ENCODE results near the gene DAPK2.
"Not testable (repeated sequence)": the region's sequence is repeated elsewhere in the genome, so short reads cannot be mapped to it uniquely, and the experiment has no call there.

Gene DAPK2

DNA sequence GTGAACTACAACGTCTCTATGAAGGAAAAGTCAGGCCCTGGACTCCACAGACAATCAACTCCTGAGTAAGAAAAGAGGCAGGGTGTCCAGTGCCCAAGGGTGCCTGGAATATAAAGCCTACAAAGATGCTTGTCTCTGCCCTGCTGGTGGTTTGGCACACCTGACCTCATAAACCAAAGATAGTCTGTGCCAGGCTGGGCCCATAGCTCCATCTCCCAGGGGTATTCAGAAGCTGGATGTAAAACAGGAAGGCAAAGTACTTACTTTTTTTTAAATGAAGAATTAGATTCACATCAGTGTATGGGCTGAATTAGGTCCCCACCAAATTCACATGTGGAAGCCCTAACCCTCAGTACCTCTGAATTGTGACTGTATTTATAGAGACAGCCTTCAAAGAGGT is 146.0 kb downstream of the DAPK2 start:
- peaks cover 0 to 6% of the 10 kb centered on the region in 2 donors for H3K4me1 ChIP-seq (ENCODE audit: control insufficient read depth in 2 of 2, insufficient read depth in 2 of 2, low read length in 2 of 2)
- no peaks in the 10 kb centered on the region for H3K27me3 ChIP-seq (ENCODE audit: control insufficient read depth in 2 of 2, insufficient read depth in 2 of 2, low read length in 2 of 2)
- H3K9me3 ChIP-seq (ENCODE audit: control insufficient read depth in 2 of 2, low read length in 2 of 2) = no peaks in the 10 kb centered on the region
- H3K27ac ChIP-seq (ENCODE audit: low read depth in 2 of 2, low read length in 2 of 2) = no peak overlapping the region
- H3K36me3 ChIP-seq (ENCODE audit: control insufficient read depth in 2 of 2, insufficient read depth in 2 of 2, low read length in 2 of 2) = no peaks in the 10 kb centered on the region
- H3K4me3 ChIP-seq (ENCODE audit: low read length in 2 of 2) = no peak overlapping the region
- H3K9ac ChIP-seq (ENCODE audit: low read depth in 1 of 2, low read length in 2 of 2) = no peak overlapping the region

DNA sequence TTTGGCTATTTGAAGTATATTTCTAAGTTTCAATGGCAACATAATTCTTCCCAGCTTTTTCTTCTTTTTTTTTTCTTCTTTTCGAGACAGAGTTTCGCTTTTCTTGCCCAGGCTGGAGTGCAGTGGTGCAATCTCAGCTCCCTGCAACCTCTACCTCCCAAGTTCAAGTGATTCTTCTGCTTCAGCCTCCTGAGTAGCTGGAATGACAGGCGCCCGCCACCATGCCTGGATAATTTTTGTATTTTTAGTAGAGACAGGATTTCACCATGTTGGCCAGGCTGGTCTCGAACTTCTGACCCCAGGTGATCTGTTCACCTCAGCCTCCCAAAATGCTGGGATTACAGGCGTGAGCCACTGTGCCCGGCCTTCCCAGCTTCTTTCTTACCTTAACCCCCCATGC is 146.7 kb downstream of the DAPK2 start:
- not testable (repeated sequence) for H3K4me1 ChIP-seq (ENCODE audit: control insufficient read depth in 2 of 2, insufficient read depth in 2 of 2, low read length in 2 of 2); H3K4me3 ChIP-seq (ENCODE audit: low read length in 2 of 2); H3K27ac ChIP-seq (ENCODE audit: low read depth in 2 of 2, low read length in 2 of 2); H3K36me3 ChIP-seq (ENCODE audit: control insufficient read depth in 2 of 2, insufficient read depth in 2 of 2, low read length in 2 of 2); H3K9ac ChIP-seq (ENCODE audit: low read depth in 1 of 2, low read length in 2 of 2); H3K27me3 ChIP-seq (ENCODE audit: control insufficient read depth in 2 of 2, insufficient read depth in 2 of 2, low read length in 2 of 2); H3K9me3 ChIP-seq (ENCODE audit: control insufficient read depth in 2 of 2, low read length in 2 of 2)

DNA sequence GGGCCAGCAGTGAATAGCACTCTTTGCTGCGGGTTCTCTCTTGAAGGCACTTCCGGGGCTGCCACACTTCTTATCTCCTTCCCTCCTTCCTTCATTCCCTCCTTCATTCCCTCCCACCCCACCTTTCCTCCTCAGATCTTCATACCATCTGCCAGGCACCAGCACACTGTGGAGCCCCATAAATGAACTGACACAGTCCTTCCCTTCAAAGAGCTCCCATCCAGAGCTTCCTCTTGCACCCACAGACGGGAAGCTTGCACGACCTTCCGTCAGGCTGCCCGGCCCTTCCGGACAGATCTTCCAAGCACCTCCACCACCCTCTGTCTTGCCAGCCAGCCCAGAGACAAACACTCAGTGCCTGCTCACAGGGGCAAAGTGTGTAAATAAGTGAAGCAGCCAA is 147.1 kb downstream of the DAPK2 start:
- no peaks in the 10 kb centered on the region for H3K36me3 ChIP-seq (ENCODE audit: control insufficient read depth in 2 of 2, insufficient read depth in 2 of 2, low read length in 2 of 2)
- H3K4me3 ChIP-seq (ENCODE audit: low read length in 2 of 2) = no peak overlapping the region
- no peak overlapping the region for H3K9ac ChIP-seq (ENCODE audit: low read depth in 1 of 2, low read length in 2 of 2)
- H3K27me3 ChIP-seq (ENCODE audit: control insufficient read depth in 2 of 2, insufficient read depth in 2 of 2, low read length in 2 of 2) = no peaks in the 10 kb centered on the region
- no peak overlapping the region for H3K27ac ChIP-seq (ENCODE audit: low read depth in 2 of 2, low read length in 2 of 2)
- H3K4me1 ChIP-seq (ENCODE audit: control insufficient read depth in 2 of 2, insufficient read depth in 2 of 2, low read length in 2 of 2) = peaks cover 3 to 6% of the 10 kb centered on the region in 2 donors
- no peaks in the 10 kb centered on the region for H3K9me3 ChIP-seq (ENCODE audit: control insufficient read depth in 2 of 2, low read length in 2 of 2)

DNA sequence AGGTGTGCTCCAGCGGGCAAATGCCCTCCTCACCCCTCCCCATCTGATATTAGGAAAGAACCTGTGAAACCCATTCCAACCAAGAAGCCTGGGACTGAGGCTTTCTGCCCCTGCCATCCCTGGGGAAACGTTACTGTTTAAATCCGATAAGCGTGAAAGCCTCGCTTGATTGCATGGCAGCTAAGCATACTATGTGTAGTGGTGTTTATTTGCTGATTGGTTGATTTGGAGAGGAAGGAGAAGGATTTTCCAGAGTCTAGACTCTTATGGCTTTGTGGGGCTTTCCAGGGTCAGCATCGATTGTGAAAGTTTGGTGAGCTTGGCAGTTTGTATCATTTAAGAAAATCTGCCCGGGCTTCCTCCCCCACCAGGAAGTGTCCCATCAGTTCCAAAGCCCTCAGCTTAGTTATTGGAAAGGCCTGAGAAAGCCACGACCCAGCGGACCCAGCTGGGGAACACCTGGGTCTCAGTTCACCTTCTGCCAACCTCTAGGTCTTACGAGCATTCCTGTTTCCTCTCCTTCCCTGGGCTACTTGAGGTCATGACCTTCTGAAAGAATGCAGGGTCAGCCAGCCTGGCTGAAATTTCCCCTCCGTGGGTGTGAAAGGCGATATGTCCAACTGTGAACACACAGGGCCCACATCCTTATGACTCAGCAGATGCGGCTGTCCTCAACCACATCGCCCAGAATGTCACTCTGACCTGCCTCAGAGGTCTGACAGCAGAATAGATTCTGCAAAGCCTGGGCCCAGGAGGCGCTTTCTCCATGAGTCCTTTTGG is 149.8 kb downstream of the DAPK2 start:
- Histone ChIP-seq H3K9ac (ENCODE audit: low read depth in 1 of 2, low read length in 2 of 2) (no peak overlapping the region), H3K27ac (ENCODE audit: low read depth in 2 of 2, low read length in 2 of 2) (peak overlapping the region in 1 of 2 donors; percentile 32), H3K9me3 (ENCODE audit: control insufficient read depth in 2 of 2, low read length in 2 of 2) (no peaks in the 10 kb centered on the region), H3K27me3 (ENCODE audit: control insufficient read depth in 2 of 2, insufficient read depth in 2 of 2, low read length in 2 of 2) (no peaks in the 10 kb centered on the region), H3K36me3 (ENCODE audit: control insufficient read depth in 2 of 2, insufficient read depth in 2 of 2, low read length in 2 of 2) (no peaks in the 10 kb centered on the region), H3K4me3 (ENCODE audit: low read length in 2 of 2) (no peak overlapping the region), H3K4me1 (ENCODE audit: control insufficient read depth in 2 of 2, insufficient read depth in 2 of 2, low read length in 2 of 2) (peaks cover 8 to 11% of the 10 kb centered on the region in 2 donors)

DNA sequence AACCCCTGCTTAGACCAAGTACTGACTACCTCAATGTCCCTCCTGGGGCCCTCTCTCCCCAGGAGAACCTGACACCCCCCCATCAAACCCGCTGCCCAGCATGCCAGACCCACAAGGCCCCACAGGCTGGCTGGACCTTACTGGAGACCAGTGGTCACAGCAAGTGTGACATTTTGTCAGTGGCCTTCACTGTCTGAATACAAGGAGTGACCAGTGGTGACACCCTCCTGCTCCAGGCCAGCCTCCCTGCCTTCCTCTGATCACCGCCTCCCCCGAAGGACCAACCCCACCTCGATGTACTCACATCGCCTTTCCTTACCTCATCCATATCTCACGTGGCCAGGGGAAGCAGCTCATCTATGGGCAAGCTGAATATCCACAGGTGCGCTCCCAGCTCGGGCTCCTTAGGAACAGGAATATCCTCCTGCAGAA is 150.5 kb downstream of the DAPK2 start:
- Histone ChIP-seq H3K9me3 (ENCODE audit: control insufficient read depth in 2 of 2, low read length in 2 of 2) (no peaks in the 10 kb centered on the region), H3K27me3 (ENCODE audit: control insufficient read depth in 2 of 2, insufficient read depth in 2 of 2, low read length in 2 of 2) (no peaks in the 10 kb centered on the region), H3K27ac (ENCODE audit: low read depth in 2 of 2, low read length in 2 of 2) (peak overlapping the region in 1 of 2 donors; percentile 32), H3K9ac (ENCODE audit: low read depth in 1 of 2, low read length in 2 of 2) (no peak overlapping the region), H3K4me3 (ENCODE audit: low read length in 2 of 2) (no peak overlapping the region), H3K36me3 (ENCODE audit: control insufficient read depth in 2 of 2, insufficient read depth in 2 of 2, low read length in 2 of 2) (no peaks in the 10 kb centered on the region), H3K4me1 (ENCODE audit: control insufficient read depth in 2 of 2, insufficient read depth in 2 of 2, low read length in 2 of 2) (peaks cover 8 to 11% of the 10 kb centered on the region in 2 donors)

DNA sequence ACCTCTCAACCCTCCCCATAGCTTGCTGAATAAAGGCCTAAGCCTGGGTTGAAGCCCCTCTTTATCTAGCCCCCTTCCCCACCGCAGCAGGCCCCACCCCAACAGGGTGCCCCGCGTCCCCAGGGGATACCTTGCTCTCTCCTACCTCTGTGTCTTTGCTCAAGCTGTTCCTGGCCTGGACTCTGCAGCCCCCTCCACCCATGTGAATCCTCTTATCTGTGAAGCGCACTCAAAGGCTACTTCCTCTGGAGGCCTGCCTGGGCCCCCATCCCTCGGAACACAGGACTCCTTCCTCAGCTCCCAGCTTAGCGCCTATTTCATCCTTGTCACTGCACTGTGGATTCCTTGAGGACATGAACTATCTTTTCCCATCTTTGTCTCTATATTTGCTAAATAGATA is 151.1 kb downstream of the DAPK2 start:
- Histone ChIP-seq H3K27me3 (ENCODE audit: control insufficient read depth in 2 of 2, insufficient read depth in 2 of 2, low read length in 2 of 2) (no peaks in the 10 kb centered on the region), H3K36me3 (ENCODE audit: control insufficient read depth in 2 of 2, insufficient read depth in 2 of 2, low read length in 2 of 2) (no peaks in the 10 kb centered on the region), H3K27ac (ENCODE audit: low read depth in 2 of 2, low read length in 2 of 2) (no peak overlapping the region), H3K4me1 (ENCODE audit: control insufficient read depth in 2 of 2, insufficient read depth in 2 of 2, low read length in 2 of 2) (peaks cover 8 to 11% of the 10 kb centered on the region in 2 donors), H3K9me3 (ENCODE audit: control insufficient read depth in 2 of 2, low read length in 2 of 2) (no peaks in the 10 kb centered on the region), H3K9ac (ENCODE audit: low read depth in 1 of 2, low read length in 2 of 2) (no peak overlapping the region), H3K4me3 (ENCODE audit: low read length in 2 of 2) (no peak overlapping the region)

DNA sequence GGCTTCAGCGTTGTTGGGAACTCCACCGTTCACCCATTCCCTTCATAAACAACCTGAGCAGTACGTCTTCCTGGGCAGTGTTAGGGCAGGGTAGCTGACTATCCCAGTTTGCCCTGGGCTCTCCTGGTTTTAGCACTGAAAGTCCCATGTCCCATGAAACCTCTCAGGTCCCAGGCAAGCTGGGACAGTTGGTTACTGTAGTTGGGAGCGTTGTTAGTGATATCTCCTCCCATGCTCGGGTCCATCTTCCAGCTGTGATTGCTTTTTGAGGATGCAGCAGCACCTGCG is 151.7 kb downstream of the DAPK2 start:
- Histone ChIP-seq H3K4me3 (ENCODE audit: low read length in 2 of 2) (no peak overlapping the region), H3K9me3 (ENCODE audit: control insufficient read depth in 2 of 2, low read length in 2 of 2) (no peaks in the 10 kb centered on the region), H3K4me1 (ENCODE audit: control insufficient read depth in 2 of 2, insufficient read depth in 2 of 2, low read length in 2 of 2) (peaks cover 8 to 11% of the 10 kb centered on the region in 2 donors), H3K27me3 (ENCODE audit: control insufficient read depth in 2 of 2, insufficient read depth in 2 of 2, low read length in 2 of 2) (no peaks in the 10 kb centered on the region), H3K36me3 (ENCODE audit: control insufficient read depth in 2 of 2, insufficient read depth in 2 of 2, low read length in 2 of 2) (no peaks in the 10 kb centered on the region), H3K27ac (ENCODE audit: low read depth in 2 of 2, low read length in 2 of 2) (no peak overlapping the region), H3K9ac (ENCODE audit: low read depth in 1 of 2, low read length in 2 of 2) (no peak overlapping the region)

DNA sequence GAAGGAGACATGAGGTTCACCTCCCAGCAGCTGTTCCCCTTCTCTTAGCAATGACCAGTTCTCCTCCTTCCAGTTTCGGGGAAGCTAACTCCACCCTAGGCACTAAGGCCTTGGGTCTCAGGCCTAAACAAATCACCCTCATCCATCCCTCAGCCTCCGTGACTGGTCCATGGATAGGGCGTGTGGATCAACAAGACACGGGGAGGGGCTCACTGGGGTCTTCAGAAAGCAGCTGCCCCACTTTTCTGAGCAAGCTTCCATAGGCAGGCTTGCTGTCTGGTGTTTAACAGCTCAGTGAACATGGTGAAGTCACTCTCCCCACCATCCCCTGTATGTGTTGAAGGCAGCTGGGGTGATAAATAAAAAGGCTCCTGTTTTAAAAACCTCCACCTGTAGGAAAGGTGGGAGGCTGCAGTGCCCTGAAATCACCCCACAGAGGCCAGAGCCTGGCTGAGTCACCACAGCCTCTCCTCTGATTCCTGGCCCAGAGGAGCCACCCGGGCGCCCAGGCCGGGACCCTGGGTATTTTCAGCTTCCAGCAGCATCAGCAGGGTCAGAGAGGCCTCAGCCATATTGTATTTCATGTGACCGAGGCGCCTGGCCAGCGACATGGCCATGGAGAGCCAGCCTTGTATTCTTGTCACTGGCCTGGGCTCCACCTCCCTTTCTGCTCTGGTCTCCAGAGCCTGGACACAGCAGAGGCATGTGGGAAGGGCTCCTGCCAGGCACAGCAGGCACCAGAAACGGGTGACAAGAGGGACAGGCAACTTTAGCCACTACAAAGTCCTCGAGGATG is 152.2 kb downstream of the DAPK2 start:
- Histone ChIP-seq H3K9ac (ENCODE audit: low read depth in 1 of 2, low read length in 2 of 2) (no peak overlapping the region), H3K27me3 (ENCODE audit: control insufficient read depth in 2 of 2, insufficient read depth in 2 of 2, low read length in 2 of 2) (no peaks in the 10 kb centered on the region), H3K27ac (ENCODE audit: low read depth in 2 of 2, low read length in 2 of 2) (peak overlapping the region in 1 of 2 donors; percentile 9), H3K4me3 (ENCODE audit: low read length in 2 of 2) (no peak overlapping the region), H3K9me3 (ENCODE audit: control insufficient read depth in 2 of 2, low read length in 2 of 2) (no peaks in the 10 kb centered on the region), H3K4me1 (ENCODE audit: control insufficient read depth in 2 of 2, insufficient read depth in 2 of 2, low read length in 2 of 2) (peaks cover 8 to 11% of the 10 kb centered on the region in 2 donors), H3K36me3 (ENCODE audit: control insufficient read depth in 2 of 2, insufficient read depth in 2 of 2, low read length in 2 of 2) (no peaks in the 10 kb centered on the region)

DNA sequence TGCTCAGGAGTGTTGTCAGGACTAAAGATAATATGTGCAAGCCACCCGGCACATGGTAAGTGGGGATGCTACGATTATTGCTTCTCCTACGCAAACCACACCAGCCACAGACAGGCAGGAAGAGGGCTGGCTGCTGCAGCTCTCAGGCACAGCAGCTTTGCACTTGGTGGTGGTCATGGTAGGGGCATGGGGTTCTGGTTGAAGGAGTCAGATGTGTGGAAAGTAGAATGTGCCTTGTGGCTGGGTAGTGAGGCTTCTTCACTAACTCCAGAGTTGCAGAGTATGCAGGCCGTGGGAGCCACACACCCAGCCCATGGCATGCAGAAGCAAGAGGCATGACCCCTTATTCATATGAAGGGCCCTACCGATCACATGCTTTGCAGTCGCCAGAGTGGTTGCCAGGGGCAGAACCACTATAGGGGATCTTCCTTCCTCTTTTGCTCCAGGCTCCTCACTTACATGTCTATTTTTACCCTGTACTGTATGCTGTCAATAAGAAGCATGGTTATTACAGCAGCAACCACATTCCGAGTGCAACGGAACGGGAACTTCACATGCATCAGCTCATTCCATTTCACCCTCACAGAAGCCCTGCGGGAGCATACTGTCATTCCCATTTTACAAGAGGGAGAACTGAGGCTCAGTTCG is 153.4 kb downstream of the DAPK2 start:
- Histone ChIP-seq H3K4me1 (ENCODE audit: control insufficient read depth in 2 of 2, insufficient read depth in 2 of 2, low read length in 2 of 2) (peaks cover 8 to 11% of the 10 kb centered on the region in 2 donors), H3K4me3 (ENCODE audit: low read length in 2 of 2) (no peak overlapping the region), H3K9me3 (ENCODE audit: control insufficient read depth in 2 of 2, low read length in 2 of 2) (no peaks in the 10 kb centered on the region), H3K27ac (ENCODE audit: low read depth in 2 of 2, low read length in 2 of 2) (peak overlapping the region in 1 of 2 donors; percentile 20), H3K36me3 (ENCODE audit: control insufficient read depth in 2 of 2, insufficient read depth in 2 of 2, low read length in 2 of 2) (no peaks in the 10 kb centered on the region), H3K9ac (ENCODE audit: low read depth in 1 of 2, low read length in 2 of 2) (no peak overlapping the region), H3K27me3 (ENCODE audit: control insufficient read depth in 2 of 2, insufficient read depth in 2 of 2, low read length in 2 of 2) (no peaks in the 10 kb centered on the region)

DNA sequence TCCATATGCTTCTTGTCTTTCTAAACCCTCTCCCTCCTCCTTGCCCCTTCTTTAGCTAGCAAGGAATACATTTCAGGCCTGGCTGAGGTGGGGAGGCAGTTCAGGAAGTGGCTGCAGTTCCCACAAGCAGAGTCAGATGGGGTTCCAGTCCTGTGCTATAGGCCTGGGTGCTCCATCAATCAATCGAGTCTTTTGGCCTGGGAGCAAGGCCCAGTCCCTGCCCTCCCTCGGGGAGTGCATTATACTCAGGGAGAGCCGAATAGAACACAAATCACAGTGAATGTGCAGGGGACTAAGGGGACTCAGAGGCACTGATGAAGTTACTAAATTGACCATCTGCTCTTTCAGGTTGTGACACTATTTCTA is 154.5 kb downstream of the DAPK2 start:
- peaks cover 8 to 11% of the 10 kb centered on the region in 2 donors for H3K4me1 ChIP-seq (ENCODE audit: control insufficient read depth in 2 of 2, insufficient read depth in 2 of 2, low read length in 2 of 2)
- no peak overlapping the region for H3K9ac ChIP-seq (ENCODE audit: low read depth in 1 of 2, low read length in 2 of 2)
- H3K36me3 ChIP-seq (ENCODE audit: control insufficient read depth in 2 of 2, insufficient read depth in 2 of 2, low read length in 2 of 2) = no peaks in the 10 kb centered on the region
- no peak overlapping the region for H3K27ac ChIP-seq (ENCODE audit: low read depth in 2 of 2, low read length in 2 of 2)
- H3K9me3 ChIP-seq (ENCODE audit: control insufficient read depth in 2 of 2, low read length in 2 of 2) = no peaks in the 10 kb centered on the region
- no peaks in the 10 kb centered on the region for H3K27me3 ChIP-seq (ENCODE audit: control insufficient read depth in 2 of 2, insufficient read depth in 2 of 2, low read length in 2 of 2)
- H3K4me3 ChIP-seq (ENCODE audit: low read length in 2 of 2) = no peak overlapping the region

Measured in mucosa of rectum (tissue), 2 donors.